Measurements from ENCODE around the gene TLDC2.

Gene TLDC2

DNA sequence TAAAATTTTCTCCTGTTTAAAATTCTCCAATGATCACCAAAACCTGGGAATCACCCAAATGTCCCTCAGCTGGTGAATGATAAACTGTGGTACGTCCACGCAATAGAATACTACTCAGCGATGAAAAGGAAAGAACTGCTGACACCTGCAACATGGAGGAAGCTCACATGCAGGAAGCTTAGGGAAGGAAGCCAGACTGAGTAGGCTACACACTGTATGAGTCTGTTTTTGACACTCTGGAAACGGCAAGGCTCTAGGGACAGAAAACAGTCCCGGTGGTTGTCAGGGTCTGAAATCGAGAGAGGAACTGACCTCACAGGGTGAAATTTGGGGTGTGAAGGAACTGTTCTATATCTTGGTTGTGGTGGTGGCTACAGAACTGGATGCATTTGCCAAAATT, 25.2 kb upstream of the TLDC2 start:
- DNase-seq, result no peak

DNA sequence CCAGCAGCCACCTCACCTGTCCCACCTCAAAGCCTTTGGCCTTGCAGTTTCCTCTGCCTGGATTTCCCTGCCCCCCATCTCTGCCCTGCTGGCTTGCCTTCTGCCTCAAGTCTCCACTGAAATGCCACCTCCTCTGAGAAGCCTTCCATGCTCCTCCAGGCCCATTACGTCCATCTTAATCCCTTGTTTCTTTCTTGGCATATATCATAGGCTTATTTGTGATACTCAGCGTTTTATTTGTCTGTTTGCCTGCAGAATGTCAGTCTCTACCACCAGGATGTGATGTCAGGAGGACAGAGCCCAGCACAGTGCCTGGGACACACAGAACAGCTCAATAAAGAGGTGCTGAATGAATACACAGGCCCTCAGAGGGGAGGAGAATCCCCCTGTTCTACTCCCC, 24.4 kb upstream of the TLDC2 start:
- DNase-seq, result no peak

DNA sequence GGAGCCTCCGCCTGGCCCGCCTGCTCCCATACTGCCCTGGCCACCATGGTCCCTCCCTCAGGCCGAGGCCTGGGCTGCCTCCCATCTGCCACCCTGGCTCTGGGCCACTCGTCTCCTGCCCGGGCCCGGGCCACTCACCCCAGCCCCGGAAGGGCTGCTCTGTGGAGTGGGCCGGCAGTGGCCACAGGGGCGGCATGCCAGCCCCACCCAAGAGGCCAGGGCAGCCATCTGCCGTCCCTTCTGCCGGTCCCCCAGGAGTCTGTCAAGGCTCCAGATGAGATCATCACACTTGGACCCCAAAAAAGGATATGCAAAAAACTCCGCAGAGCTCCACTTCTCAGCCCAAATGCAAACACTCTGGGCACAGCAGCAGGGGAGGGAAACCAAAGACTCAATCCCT, 23.8 kb upstream of the TLDC2 start:
- DNase-seq, result no peak

DNA sequence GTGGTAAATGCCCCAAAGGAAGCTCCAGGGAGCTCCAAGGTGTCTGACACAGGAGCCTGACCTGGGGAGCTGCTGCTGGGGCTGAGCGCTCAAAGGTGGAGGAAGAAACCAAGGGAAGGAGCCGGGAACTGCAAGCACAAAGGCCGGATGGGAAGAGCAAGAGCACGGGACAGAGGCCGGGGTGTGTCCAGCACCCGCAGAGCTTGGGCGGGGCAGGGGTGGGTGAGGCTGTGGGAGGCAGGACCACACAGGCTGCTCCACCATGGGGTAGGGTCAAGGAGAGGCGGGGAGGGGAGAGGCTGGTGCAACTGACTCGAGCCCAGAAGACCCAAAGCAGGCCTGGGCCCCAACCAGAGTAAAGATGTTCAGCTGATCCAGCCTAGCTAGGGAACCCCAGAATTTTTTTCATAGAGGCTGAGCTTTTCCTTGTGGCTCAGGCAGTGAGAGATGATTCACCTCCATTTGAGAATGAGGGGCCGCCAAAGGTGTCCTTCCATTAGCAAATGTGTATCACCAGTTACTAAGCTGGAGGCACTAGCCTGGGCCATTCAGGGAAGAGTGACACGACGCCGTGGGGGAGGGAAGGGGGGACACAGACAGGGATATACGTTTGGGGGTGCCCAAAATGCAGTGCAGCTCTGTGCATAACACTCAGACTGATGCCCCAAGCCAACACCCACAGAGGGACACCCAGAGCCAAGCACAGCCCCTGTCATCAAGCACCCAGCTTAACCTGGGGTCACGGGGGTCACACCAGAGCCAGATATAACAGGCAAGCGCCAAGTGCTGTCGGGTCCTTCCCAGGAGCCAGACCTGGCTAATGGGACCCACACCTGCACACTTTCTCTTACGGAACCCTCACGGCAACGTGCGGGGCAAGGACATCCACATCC, 21.3 kb upstream of the TLDC2 start:
- no peak for DNase-seq

DNA sequence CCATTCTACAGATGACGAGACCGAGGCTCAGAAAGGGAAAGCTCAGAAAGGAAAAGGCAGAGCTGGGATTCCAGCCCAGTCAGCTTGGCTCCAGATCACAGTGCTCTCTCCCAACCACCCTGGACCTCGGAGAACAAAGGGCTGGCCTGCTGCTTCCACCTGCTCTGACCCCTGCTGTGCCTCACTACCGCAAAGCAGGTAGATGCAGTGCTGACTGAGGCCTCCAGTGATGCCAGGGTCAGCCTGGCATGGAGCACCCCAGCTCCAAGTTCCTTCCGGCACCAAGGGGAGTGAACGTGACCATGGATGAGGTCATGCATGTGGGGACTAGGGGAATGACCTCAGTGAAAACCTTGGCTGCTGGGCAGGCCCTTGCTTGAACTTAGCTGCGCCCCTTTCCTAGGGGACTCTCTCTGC, 20.7 kb upstream of the TLDC2 start:
- no peak for DNase-seq

DNA sequence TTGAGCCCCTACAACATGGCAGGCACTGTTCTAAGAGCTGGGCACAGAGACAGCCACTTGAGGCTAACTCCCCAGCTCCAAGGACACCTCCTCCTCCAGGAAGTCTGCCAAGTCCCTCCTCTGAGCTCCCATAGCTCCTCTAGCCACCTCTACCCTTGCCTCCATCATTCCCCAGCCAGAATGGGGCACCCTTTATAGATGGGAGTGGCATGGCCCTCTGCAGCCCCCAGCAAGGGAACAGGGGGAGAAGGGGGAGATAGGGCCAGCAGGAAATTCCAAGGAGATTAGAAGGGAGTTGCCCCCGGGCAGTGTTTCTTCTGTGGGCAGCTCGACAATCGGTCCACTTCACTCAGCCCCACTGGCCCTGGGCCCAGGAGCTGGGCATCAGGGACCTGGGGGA, 19.7 kb upstream of the TLDC2 start:
- no peak for DNase-seq

DNA sequence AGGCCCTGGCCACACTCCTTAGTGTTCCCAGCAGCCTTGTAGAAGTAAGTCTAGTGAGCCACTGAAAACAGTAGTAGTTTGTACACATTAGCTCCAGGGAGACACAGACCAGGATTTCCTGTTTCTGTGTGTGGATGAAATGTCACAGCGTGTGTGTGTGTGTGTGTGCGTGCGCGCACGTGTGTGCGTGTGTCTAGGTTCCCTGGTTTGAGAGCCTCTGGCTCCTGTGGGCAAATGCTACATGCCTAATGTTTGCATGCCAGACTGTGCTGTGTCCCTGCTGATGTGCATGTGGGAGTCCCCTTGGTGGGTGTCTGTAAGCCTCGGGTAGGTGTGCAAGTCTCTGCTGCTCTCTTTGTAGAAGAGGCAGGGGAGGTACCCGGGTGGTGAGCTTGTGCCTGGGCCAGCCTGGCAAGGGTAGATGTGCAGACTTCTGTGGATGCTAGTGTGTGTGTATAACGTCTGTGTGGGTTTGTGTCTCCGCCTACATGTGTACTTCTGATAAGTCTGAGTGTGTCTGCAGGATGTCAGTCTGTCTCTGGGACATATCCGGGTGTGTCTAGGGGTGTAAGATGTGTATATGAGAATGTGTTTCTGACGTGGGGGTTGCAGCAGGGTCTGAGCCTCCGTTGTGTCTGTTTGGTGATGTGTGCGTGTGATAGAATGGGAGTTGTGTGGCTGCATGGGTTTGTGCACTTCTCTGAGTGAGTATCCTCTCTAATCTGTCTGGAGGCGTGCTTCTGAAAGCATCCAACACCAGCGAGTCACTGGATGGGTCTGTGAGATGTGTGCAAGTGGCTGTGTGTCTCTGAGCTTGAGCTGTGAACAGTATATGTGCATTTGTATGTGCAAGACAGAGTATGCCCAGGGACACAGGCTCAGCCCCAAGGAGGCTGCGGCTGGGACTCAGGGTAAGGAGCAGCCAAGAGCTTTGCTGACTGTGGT, 19.0 kb upstream of the TLDC2 start:
- peak; percentile 49 for DNase-seq

DNA sequence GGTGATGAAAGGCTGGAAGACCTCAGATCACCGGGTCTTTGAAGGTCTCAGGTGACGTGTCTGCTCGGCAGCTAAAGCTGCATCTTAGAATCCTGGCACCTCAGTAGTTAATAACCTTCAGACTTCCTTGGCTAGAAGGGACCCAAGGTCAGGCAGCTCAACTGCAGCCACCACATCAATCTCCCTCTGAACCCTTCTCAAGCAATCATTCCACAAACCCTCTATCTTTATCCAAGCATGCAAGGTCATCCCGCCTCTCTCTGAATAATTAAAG, 16.7 kb upstream of the TLDC2 start:
- no peak for DNase-seq

DNA sequence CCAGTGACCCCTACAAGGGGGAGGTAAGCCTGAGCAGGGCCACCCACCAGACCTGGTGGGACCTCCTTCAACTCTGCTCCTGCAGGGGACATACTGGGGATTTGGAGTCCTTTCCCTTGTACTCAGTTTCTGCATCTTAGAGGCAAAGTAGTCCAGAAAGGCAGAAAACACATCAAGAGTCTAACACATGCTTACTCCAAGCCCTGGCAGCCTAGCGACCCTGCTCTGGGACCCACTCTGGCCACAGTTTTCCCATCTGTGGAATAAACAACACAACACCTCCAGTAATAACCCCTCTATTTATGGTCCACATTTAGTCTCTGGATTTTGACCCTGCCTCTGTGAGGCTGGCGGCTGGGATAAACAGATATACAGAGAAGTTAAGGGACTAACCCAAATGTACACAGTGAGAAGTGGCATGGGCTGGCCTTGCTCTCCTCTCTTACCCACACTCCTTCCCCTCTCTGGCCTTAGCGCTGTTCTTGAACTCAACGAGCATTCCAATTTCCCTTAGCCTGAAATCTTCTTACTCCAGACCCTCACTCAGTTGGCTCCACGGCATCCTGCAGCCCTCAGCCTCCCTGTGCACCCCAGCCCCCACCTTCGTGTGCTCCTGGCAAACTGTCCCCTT, 16.1 kb upstream of the TLDC2 start:
- no peak for DNase-seq

DNA sequence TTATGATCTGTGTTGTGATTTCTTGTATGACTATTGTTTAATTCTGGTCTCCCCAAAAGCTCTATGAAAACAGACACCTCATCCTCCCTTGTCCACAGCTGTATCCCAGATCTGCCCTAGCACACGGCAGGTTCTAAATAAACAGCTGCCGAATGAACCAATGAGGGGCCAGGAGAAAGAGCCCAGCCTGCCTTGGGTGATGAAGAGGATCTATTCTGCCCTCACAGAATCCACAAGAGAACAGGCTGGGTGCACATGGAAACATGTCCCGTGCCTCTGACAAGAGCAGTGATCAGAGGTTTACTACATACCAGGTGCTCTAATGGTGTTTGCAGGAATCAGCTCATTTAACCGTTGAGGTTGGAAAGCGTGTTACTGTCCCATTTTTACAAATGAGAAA, 15.6 kb upstream of the TLDC2 start:
- DNase-seq, result no peak

DNA sequence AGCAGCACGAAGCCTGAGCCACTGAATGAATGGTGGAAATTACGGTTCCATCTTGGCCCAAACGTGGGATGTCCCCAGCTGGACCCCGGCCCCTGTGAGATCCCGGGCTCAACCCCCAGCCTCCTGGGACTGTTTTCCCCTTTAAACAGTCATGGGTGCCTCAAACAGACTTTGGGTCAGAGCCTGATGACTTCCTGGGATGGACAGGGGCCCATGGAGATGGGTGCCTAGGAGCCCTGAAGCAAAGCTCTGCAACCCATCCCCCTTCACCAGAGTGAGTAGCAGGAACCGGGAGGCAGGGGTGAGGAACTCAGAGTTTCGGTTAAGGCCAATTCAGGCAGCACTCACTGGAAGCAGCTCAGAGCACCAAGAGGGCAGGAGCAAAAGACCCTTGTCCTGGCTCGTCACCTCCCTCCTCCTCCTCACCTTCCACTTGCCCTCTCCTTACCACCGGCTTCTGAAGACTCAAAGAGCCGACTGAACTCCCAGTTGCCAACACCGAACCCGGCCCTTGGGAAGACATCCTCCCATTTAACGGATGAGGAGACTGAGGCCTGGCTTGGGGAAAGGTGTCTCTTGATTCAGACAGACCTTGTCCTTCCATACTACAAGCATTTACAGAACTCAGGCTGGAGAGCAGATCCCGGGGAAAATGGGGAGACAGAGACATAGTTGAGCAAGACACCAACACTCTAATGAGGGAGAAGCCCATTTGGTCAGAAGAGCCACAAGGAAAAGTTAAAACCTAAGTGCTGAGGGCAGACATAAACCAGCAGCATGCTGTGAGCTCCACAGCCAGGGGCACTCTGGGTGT, 14.9 kb upstream of the TLDC2 start:
- no peak for DNase-seq

DNA sequence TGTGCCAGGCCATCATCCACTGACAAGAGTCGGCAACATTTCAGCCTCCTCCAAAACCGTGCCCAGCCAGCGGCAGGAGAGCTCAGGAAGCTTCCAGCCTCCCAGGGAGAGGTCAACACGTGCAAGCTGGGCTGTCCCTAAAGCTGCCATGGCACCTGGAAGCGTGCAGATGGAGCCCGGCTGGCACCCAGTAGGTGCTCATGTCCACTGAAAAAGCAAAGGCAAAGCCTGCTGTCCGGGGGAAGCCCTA, 14.4 kb upstream of the TLDC2 start:
- DNase-seq, result no peak

DNA sequence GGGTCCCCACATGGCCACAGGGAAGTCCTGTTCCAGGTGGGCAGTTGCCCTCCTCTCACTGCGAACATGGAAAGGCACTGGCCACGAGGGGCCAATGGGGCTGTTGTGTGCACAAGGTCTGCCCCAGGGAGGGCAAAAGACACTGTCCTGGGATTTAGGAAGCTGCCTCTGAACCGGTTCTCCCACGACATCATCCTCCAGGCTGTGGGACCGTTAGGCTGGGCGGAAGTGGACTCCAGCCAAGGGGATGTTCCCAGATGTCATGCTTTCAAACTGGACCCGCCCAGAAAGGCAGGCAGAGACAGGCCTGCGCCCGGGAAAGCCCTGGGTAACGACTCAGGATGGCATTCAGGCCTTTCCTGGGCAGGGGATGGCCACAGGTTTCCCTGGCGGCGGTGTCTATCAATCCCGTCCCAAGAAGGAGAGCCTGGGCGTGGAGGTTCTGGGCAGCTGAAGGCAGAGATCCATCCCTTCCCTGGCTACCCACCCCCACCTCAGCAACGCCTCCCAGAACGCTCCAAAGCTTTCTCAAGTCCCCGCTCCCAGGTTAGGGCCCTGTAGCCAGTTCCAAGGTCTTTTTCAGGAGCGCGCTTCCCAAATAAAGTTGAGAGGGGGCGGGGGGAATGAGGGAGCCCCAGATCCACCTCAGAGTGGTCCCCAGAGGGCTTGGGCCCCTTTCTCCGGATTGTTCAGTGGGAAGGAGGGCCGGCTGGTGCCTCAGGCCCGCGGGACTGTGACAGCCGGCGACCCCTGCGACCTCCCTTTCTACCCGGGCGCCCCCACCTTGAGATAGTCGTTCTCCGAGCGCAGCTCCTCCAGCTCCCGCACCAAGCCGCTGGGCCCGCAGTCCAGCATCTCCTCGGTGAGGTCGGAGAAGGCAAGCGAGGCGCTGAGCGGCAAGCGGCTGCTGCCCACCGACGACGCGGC, 13.8 kb upstream of the TLDC2 start:
- DNase-seq, result peak; percentile 76

DNA sequence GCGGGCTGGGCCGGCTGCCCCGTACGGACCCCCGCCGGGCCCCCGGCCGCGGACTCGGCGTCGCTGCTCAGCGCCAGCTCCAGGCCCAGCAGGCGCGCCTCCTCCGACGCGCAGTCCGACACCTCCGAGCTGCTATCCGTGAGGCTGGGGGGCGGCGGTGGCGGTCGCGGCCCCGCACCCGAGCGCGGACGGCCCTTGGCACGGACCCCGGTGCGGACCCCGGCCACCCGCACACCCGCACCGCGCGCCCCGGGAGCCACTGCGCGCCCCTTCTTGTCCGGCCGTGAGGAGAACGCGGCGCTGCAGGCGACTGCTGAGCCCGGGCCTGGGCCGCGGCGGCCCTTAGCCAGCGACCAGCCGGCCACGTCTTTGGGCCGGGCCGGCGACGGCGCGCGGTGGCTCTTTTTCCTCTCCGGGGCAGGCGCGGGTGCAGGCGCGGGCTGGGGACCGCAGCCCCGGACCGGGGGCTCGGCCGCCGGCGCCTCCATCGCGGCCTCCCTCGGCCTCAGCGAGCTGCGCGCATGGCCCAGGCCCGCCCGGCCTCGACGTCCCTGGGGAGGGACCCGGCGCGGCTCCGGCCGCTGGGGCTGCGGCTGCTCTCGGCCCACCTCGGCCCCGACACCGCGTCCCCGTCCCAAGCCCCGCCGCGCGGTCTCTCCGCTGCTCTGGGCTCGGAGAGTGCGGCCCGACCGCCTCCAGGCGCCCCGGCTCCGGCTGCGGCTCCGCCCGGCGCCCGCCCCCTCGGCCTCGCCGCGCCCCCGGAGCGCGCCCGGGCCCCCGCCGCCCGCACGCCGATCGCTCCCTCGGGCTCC, 12.9 kb upstream of the TLDC2 start:
- no peak for DNase-seq

DNA sequence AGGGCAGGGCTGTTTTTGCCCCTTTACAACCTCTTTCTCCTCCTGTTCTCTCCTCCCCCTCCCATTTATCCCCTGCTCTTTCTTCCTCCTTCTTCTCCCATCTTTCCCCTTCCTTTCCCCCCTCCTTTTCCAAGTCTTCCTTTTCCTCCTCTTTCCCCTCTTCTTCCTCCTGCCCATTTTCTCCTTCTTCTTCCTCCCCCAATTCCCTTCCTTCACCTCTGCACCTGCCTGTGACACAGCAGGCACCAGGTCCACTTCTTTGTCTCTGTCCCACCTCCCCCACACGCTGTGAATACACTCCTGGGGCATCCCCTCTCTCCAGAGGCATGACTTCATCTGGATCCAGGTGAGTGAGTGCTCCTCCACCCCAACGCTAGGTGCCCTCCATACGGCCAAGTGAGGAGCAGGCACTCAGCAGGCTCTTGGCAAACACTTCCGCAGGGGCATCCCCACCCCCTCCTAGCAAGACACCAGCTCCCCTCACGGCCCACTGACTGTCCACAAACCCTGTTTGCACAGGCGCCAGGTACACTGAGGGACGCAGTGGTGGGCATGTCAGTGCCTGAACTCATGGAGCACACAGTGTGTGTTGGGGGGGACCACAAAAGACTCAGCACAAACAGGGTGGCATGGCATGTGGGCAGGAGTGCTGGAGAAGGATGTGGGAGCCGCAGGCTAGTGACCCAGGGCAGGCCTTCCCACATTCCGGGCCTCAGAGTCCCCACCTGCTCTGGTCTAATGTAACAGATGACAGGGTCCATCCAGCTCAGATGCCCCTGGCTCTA, 10.7 kb upstream of the TLDC2 start:
- DNase-seq, result no peak

DNA sequence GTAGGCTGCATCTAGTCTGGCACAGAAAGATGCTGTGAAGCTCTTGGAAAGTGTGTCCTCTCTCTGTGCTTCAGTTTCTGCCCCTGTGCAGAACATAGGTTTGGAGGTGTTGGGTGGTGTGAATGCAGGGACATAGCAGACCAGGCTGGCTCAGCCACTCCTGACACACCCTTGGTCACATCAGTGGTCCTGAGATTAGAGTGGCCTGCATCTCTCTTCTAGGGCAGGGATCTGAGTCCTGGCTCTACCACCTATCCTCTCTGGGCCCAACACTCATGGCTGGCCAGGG, 10.1 kb upstream of the TLDC2 start:
- DNase-seq, result no peak

DNA sequence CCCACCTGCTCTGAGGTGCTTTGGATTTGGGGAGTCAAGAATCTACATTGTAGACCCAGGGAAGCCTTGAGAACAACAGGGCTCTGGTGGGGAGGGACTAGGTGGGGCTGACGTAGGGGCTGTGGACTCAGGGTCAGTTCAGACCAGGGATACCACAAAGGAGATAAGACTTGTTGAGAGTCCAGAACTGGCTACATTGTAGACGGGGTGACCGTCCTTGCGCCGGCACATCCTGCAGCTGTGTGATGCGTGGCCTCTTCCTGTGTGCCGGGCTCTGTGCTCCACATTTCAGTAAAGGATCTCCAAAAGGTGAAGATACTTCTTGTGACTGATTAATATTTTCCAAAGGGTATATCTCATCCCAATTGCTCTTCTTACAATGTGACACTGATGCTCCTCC, 9.8 kb upstream of the TLDC2 start:
- DNase-seq, result no peak

DNA sequence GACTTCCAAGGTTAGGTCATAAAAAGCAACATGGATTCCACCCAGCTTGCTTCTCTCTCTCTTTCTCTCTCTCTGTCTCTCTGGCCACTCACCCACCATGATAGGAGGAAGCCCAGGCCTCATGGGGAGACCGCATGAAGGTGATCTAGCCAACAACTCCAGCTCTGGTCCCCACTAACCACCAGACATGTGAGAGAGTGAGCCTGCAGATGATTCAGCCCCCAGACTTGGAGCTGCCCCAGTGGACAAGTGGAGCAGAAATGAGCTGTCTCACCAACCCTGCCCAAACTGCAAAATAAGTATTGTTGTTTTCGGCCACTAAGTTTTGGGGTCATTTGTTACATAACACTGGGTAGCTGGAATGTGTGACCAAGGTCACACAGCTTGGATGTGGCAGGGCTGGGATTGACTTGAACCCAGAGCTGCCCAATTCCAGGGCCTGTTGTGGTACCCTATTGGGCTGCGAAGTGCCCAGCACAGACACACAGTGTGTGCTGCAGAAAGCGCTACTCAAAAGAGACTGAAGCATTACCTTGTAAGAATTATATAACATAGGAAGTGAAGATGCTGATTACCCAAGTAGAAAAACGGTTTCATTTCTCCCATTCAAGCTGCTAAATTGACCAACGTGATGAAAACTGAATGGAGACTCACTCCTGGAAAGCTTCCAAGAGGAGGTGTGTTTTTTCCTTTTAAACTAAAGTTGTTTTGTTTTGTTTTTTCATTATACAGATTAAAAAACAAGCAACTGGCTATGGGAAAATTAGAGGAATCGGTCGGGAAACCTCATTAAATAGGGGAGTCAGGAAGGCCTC, 9.1 kb upstream of the TLDC2 start:
- DNase-seq, result peak; percentile 84
